Measurements from ENCODE around the gene FIGLA. TPM values are rescaled to one million over a fixed set of nuclear protein-coding genes. Genes with fewer than 3 reads are reported as not detected.

The FIGLA gene
- total RNA-seq, 1 experiment from 2014 or later, result not detected

GRCh38 chr2:70808983-70809958 lies 18.8 kb upstream of the FIGLA start:
- Histone ChIP-seq H3K27me3 (ENCODE audit: insufficient read depth, low read length) (no peaks in the 10 kb centered on the region), H3K9me2 (ENCODE audit: insufficient read depth) (no peaks in the 10 kb centered on the region), H3K79me2 (ENCODE audit: insufficient read depth, low read length) (no peaks in the 10 kb centered on the region), H4K20me1 (ENCODE audit: insufficient read depth) (no peaks in the 10 kb centered on the region), H3K9ac (ENCODE audit: low read length) (no peak overlapping the region), H3K4me1 (ENCODE audit: control insufficient read depth in 1 of 2, insufficient read depth in 2 of 2, low read length in 2 of 2) (no peaks in the 10 kb centered on the region), H3K4me3 (replicated peaks in 1 of 2; ENCODE audit: low read depth in 1 of 2, low read length in 2 of 2) (no peak overlapping the region), H3K27ac (ENCODE audit: low read depth, low read length) (no peak overlapping the region), H3K36me3 (ENCODE audit: control insufficient read depth in 1 of 2, insufficient read depth in 2 of 2, low read length in 2 of 2) (no peaks in the 10 kb centered on the region), H3K9me3 (ENCODE audit: control insufficient read depth in 1 of 2, insufficient read depth in 1 of 2, low read depth in 1 of 2, low read length in 2 of 2) (no peaks in the 10 kb centered on the region), H2AFZ (ENCODE audit: low read depth, low read length, poor library complexity, severe bottlenecking) (no peak overlapping the region), H3K4me2 (ENCODE audit: low read length) (no peak overlapping the region)
- RAD21 ChIA-PET (ENCODE audit: low non-redundant PET in 1 of 2, low total read pairs in 2 of 2, uncharacterized antibody in 2 of 2, unreplicated experiment in 2 of 2), result no interaction called here
- intact Hi-C loops (cut with micrococcal nuclease), result no loop called here
- no peak for DNase-seq (ENCODE audit: low read depth, low spot score)
- CTCF ChIA-PET, result no interaction called here
- BruUV-seq (replicated peaks), result no TSS peak
- POLR2A ChIA-PET, result no interaction called here
- no peak for ATAC-seq
- TF ChIP-seq ZFX (IDR thresholded peaks at IDR 0.05), result no peak
- no peak for TF ChIP-seq TCF7L2 (IDR thresholded peaks at IDR 0.05; ENCODE audit: borderline replicate concordance, extremely low read depth, insufficient read depth, insufficient read length)
- no peak for TF ChIP-seq POLR2AphosphoS5 (IDR thresholded peaks at IDR 0.05; ENCODE audit: low read depth, low read length)
- no peak for TF ChIP-seq EGR1 (IDR thresholded peaks at IDR 0.05; ENCODE audit: low read depth)
- TF ChIP-seq ELF1 (IDR thresholded peaks at IDR 0.05; ENCODE audit: borderline replicate concordance, low read depth), result no peak
- no peak for TF ChIP-seq RAD21 (IDR thresholded peaks at IDR 0.05; ENCODE audit: low read depth)
- no peak for TF ChIP-seq CEBPB (IDR thresholded peaks at IDR 0.05; ENCODE audit: low read depth)
- TF ChIP-seq SRF (IDR thresholded peaks at IDR 0.05; ENCODE audit: low read depth), result no peak
- no peak for TF ChIP-seq EZH2phosphoT487 (IDR thresholded peaks at IDR 0.05; ENCODE audit: borderline replicate concordance)
- TF ChIP-seq POLR2A (IDR thresholded peaks at IDR 0.05; ENCODE audit: borderline replicate concordance, extremely low read depth, insufficient read depth, insufficient read length), result no peak
- no peak for TF ChIP-seq ZBTB33 (IDR thresholded peaks at IDR 0.05; ENCODE audit: extremely low read depth, insufficient replicate concordance, low read length)
- no peak for TF ChIP-seq YY1 (IDR thresholded peaks at IDR 0.05; ENCODE audit: extremely low read depth, insufficient replicate concordance, low read depth, low read length)
- TF ChIP-seq ZNF274 (IDR thresholded peaks at IDR 0.05; ENCODE audit: low read depth, low read length), result no peak
- TF ChIP-seq ATF3 (IDR thresholded peaks at IDR 0.05), result no peak
- TF ChIP-seq CBX3 (IDR thresholded peaks at IDR 0.05; ENCODE audit: low read depth), result no peak
- no peak for TF ChIP-seq MAX (IDR thresholded peaks at IDR 0.05)
- TF ChIP-seq SIN3A (IDR thresholded peaks at IDR 0.05; ENCODE audit: low read depth), result no peak
- TF ChIP-seq REST (IDR thresholded peaks at IDR 0.05; ENCODE audit: low read depth), result no peak
- TF ChIP-seq CTCF (IDR thresholded peaks at IDR 0.05 in 2 of 3, conservative IDR thresholded peaks at IDR 0.05 in 1 of 3; ENCODE audit: borderline replicate concordance in 1 of 3, insufficient read depth in 1 of 3, low read depth in 2 of 3, low read length in 2 of 3), result no peak
